Esophagus squamous epithelium (tissue), 5 donors: Measurements from ENCODE around the gene CCDC97. TPM values are rescaled to one million over a fixed set of nuclear protein-coding genes. Genes with fewer than 3 reads are reported as not detected.

ENCODE experiments used
- DNase-seq: peaks from one replicate; lab custom pipeline; 2025; lab: John Stamatoyannopoulos, UW
- H3K27ac ChIP-seq, 4 donors: fragments of 200-600 bp; sonication (generic); one replicate each; pipeline ENCODE4 v1.5.1; 2016 to 2019; ENCODE audit warnings: mild to moderate bottlenecking in 1 of 4
- H3K27me3 ChIP-seq, 4 donors: fragments of 200-600 bp; sonication (generic); 1 replicate in 3 of 4; 2 replicates in 1 of 4; pipeline versions ENCODE4 v1.5.1 to v1.6.0; 2017 to 2021; ENCODE audit warnings: antibody characterized with exemption in 1 of 4
- H3K36me3 ChIP-seq, 3 donors: fragments of 200-600 bp; sonication (generic); one replicate each; pipeline ENCODE4 v1.5.1; 2016 to 2019
- H3K4me1 ChIP-seq, 3 donors: fragments of 200-600 bp; sonication (generic); one replicate each; pipeline ENCODE4 v1.5.1; 2017 to 2019
- H3K4me3 ChIP-seq, 4 donors: fragments of 200-600 bp; sonication (generic); 1 replicate in 3 of 4; 2 replicates in 1 of 4; pipeline ENCODE4 v1.5.1; 2016 to 2019; ENCODE audit warnings: mild to moderate bottlenecking in 2 of 4, moderate library complexity in 1 of 4
- H3K9me3 ChIP-seq, 3 donors: fragments of 200-600 bp; sonication (generic); one replicate each; pipeline ENCODE4 v1.5.1; 2016 to 2019
- CTCF ChIP-seq, 6 experiments: fragments of 450-650 bp in 4 of 6; fragments of 200-600 bp in 2 of 6; sonication (generic) in 2 of 6; IDR thresholded peaks; one replicate each; pipeline ENCODE4 v1.5.1; 2016 to 2019; ENCODE audit warnings: antibody characterized with exemption in 6 of 6, mild to moderate bottlenecking in 4 of 6, moderate library complexity in 4 of 6
- POLR2A ChIP-seq, 4 donors: fragments of 450-650 bp; IDR thresholded peaks; one replicate each; pipeline ENCODE4 v1.6.1; 2017; ENCODE audit warnings: antibody characterized with exemption in 4 of 4, mild to moderate bottlenecking in 4 of 4, moderate library complexity in 3 of 4
- WGBS, 2 donors: methylation state at CpG; one replicate each; pipeline ENCODE4 v1.1.5; 2018; 5-methylcytosine and 5-hydroxymethylcytosine counted together
- intact Hi-C: fragments of 100-400 bp; cut with DNase I; formaldehyde crosslinking; loops from one replicate; pipeline ENCODE4 v1.15.0; 2022
- total RNA-seq, 4 donors: library from RNA; depleted of rRNA; stranded (reverse); fragments of >200 nt; gene quantifications; one replicate each; pipeline ENCODE4 v1.1.0, GENCODE V29; 2016
- donor health status: DM: yes; HTN: yes; CAD: no.

Gene CCDC97
- total RNA-seq, 4 donors from 2014 or later: 9.4 to 19.5 (median 14.7) TPM

- intact Hi-C loops: no loop called here
- no peak overlapping the region for H3K4me3 ChIP-seq
- no peaks in the 10 kb centered on the region for H3K36me3 ChIP-seq
- peaks cover 0 to 49% (median 0%) of the 10 kb centered on the region in 3 donors for H3K4me1 ChIP-seq
- no peak overlapping the region for H3K27ac ChIP-seq
- H3K27me3 ChIP-seq: no peaks in the 10 kb centered on the region
- no peak for DNase-seq
- TF ChIP-seq CTCF (IDR thresholded peaks at IDR 0.05) (no peak), POLR2A (IDR thresholded peaks at IDR 0.05) (no peak)
- no peaks in the 10 kb centered on the region for H3K9me3 ChIP-seq
- WGBS, 2 donors: 71 to 79% methylated on average over 9 to 11 of the region's 11 CpGs
These were observed 47.2 kb downstream of the CCDC97 start for GRCh38 chr19:41356984-41357739.

DNA sequence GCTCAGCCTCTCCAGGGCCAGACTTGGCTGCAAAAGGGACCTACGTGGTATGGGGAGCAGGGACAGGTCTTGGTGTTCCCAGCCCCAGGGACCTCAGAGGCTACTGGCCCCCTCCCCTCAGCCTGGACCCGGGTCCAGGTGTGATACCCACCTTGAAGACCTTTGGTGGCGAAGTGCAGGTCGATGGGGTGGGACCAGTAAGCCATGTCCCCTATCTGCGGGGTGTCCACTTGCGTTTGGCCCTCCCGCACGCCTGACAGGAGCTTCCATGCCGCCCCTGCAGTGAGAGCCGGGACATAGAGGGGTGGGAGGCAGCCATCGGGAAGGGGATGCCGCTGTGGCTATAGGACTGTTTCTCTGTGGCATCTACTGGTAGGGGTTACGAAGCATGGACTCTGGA is 47.8 kb downstream of the CCDC97 start:
- DNase-seq: no peak
- Histone ChIP-seq H3K4me1 (peaks cover 0 to 49% (median 1%) of the 10 kb centered on the region in 3 donors), H3K27ac (no peak overlapping the region), H3K27me3 (no peaks in the 10 kb centered on the region), H3K4me3 (no peak overlapping the region), H3K36me3 (no peaks in the 10 kb centered on the region), H3K9me3 (no peaks in the 10 kb centered on the region)
- 81 to 83% methylated on average over 3 to 5 of the region's 13 CpGs for WGBS, 2 donors
- no peak for TF ChIP-seq POLR2A (IDR thresholded peaks at IDR 0.05)
- no peak for TF ChIP-seq CTCF (IDR thresholded peaks at IDR 0.05)
- intact Hi-C loops: no loop called here

- no peaks in the 10 kb centered on the region for H3K36me3 ChIP-seq
- H3K9me3 ChIP-seq: no peaks in the 10 kb centered on the region
- DNase-seq: no peak
- no peaks in the 10 kb centered on the region for H3K27me3 ChIP-seq
- intact Hi-C loops: no loop called here
- WGBS, 2 donors: 82 to 94% methylated on average over 1 of the region's 1 CpG
- H3K4me1 ChIP-seq: peaks cover 3 to 43% (median 11%) of the 10 kb centered on the region in 3 donors
- TF ChIP-seq CTCF (IDR thresholded peaks at IDR 0.05) (no peak), POLR2A (IDR thresholded peaks at IDR 0.05) (no peak)
- H3K27ac ChIP-seq: no peak overlapping the region
- no peak overlapping the region for H3K4me3 ChIP-seq
These were observed 49.8 kb downstream of the CCDC97 start for GRCh38 chr19:41359741-41360140.

GRCh38 chr19:41362143-41362847 is 52.3 kb downstream of the CCDC97 start:
- H3K4me1 ChIP-seq: peaks cover 3 to 38% (median 13%) of the 10 kb centered on the region in 3 donors
- H3K27me3 ChIP-seq: no peaks in the 10 kb centered on the region
- TF ChIP-seq CTCF (IDR thresholded peaks at IDR 0.05) (no peak), POLR2A (IDR thresholded peaks at IDR 0.05) (no peak)
- no peaks in the 10 kb centered on the region for H3K36me3 ChIP-seq
- peak overlapping the region; percentile 87 to 98 (median 95) for H3K27ac ChIP-seq
- H3K9me3 ChIP-seq: no peaks in the 10 kb centered on the region
- no peak overlapping the region for H3K4me3 ChIP-seq
- 70 to 76% methylated on average over 10 of the region's 10 CpGs for WGBS, 2 donors
- intact Hi-C loops: no loop called here
- DNase-seq: no peak

- intact Hi-C loops: no loop called here
- 32 to 44% methylated on average over 6 of the region's 6 CpGs for WGBS, 2 donors
- Histone ChIP-seq H3K4me3 (peak overlapping the region; percentile 53 to 84 (median 68)), H3K9me3 (no peaks in the 10 kb centered on the region), H3K36me3 (no peaks in the 10 kb centered on the region), H3K27ac (peak overlapping the region; percentile 87 to 98 (median 95)), H3K27me3 (no peaks in the 10 kb centered on the region), H3K4me1 (peaks cover 3 to 44% (median 22%) of the 10 kb centered on the region in 3 donors)
- no peak for DNase-seq
- no peak for TF ChIP-seq POLR2A (IDR thresholded peaks at IDR 0.05)
- no peak for TF ChIP-seq CTCF (IDR thresholded peaks at IDR 0.05)
These were observed 53.4 kb downstream of the CCDC97 start for GRCh38 chr19:41363371-41363752.
